Measurements from ENCODE around the gene C6orf141. TPM values are rescaled to one million over a fixed set of nuclear protein-coding genes. Genes with fewer than 3 reads are reported as not detected.

Gene C6orf141
- not detected for total RNA-seq

- DNase-seq = no peak
Measured at GRCh38 chr6:49550492-49551077, at the start of gene C6orf141. TSS of gene C6orf141 (plus strand) at chr6:49550668. CDS start at chr6:49550793, 125 bp downstream.

- DNase-seq = no peak
Measured at GRCh38 chr6:49504666-49505065, 45.8 kb upstream of the C6orf141 start.

- no peak for DNase-seq
Measured at GRCh38 chr6:49506569-49507111, 43.8 kb upstream of the C6orf141 start.

- no peak for DNase-seq
Measured at GRCh38 chr6:49509342-49509741, 41.1 kb upstream of the C6orf141 start.

GRCh38 chr6:49513153-49513989 is 37.1 kb upstream of the C6orf141 start:
- DNase-seq = no peak

GRCh38 chr6:49514571-49515484 is 35.6 kb upstream of the C6orf141 start:
- DNase-seq = no peak

GRCh38 chr6:49515485-49516146 is 34.9 kb upstream of the C6orf141 start:
- no peak for DNase-seq

GRCh38 chr6:49516147-49516505 is 34.3 kb upstream of the C6orf141 start:
- no peak for DNase-seq

- no peak for DNase-seq
Measured at GRCh38 chr6:49517919-49518318, 32.5 kb upstream of the C6orf141 start.

- no peak for DNase-seq
Measured at GRCh38 chr6:49519660-49520059, 30.8 kb upstream of the C6orf141 start.

GRCh38 chr6:49522710-49523593 is 27.5 kb upstream of the C6orf141 start:
- no peak for DNase-seq

GRCh38 chr6:49523901-49524300 is 26.6 kb upstream of the C6orf141 start:
- DNase-seq = no peak

GRCh38 chr6:49524541-49524940 is 25.9 kb upstream of the C6orf141 start:
- no peak for DNase-seq

GRCh38 chr6:49526598-49526997 is 23.9 kb upstream of the C6orf141 start:
- no peak for DNase-seq

GRCh38 chr6:49527320-49527719 is 23.1 kb upstream of the C6orf141 start:
- DNase-seq = no peak

GRCh38 chr6:49528571-49528970 is 21.9 kb upstream of the C6orf141 start:
- no peak for DNase-seq

- DNase-seq = no peak
Measured at GRCh38 chr6:49530141-49530776, 20.2 kb upstream of the C6orf141 start.

GRCh38 chr6:49531774-49532569 is 18.5 kb upstream of the C6orf141 start:
- DNase-seq = no peak

GRCh38 chr6:49535795-49536194 is 14.7 kb upstream of the C6orf141 start:
- no peak for DNase-seq

- DNase-seq = no peak
Measured at GRCh38 chr6:49539102-49539501, 11.4 kb upstream of the C6orf141 start.
